ENCODE measurements around the gene HOOK2.
"Not testable (repeated sequence)": the region's sequence is repeated elsewhere in the genome, so short reads cannot be mapped to it uniquely, and the experiment has no call there.

HOOK2 gene

GRCh38 chr19:12751635-12752034 lies 23.7 kb downstream of the HOOK2 start, which contains the start of gene BEST2:
BEST2 (plus strand) TSS chr19:12751791; CDS start chr19:12752593, 802 bp downstream.
- no peak for DNase-seq

- DNase-seq = no peak
These were observed 24.5 kb downstream of the HOOK2 start for GRCh38 chr19:12750851-12751250.

DNA sequence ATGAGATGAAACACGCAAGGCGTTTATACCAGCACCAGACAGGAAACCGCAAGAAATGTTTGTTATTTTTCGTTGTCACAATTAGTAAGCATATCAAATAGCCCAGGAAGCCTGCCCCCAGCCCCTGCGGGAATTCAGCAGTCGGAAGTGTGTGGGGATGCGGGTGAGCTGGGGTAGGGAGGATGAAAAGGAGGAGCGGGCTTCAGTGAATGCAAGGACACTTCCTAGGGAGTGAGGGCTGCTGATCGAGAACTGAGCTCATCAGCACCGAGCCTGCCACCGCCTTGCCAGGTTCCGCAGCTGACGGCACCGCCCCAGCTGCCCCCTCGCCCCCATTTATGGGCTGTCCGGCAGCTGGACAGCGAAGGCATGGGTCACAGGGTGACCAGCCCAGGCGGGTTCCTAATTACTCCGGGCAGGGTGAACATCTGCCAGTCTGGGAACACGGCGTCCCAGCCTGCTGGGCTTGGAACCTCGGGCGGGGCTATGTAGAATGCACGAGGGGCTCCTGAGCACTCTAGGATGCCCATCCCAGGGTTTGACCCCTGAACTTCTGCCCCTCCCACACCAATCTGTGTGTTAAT lies 25.3 kb downstream of the HOOK2 start:
- DNase-seq = no peak

DNA sequence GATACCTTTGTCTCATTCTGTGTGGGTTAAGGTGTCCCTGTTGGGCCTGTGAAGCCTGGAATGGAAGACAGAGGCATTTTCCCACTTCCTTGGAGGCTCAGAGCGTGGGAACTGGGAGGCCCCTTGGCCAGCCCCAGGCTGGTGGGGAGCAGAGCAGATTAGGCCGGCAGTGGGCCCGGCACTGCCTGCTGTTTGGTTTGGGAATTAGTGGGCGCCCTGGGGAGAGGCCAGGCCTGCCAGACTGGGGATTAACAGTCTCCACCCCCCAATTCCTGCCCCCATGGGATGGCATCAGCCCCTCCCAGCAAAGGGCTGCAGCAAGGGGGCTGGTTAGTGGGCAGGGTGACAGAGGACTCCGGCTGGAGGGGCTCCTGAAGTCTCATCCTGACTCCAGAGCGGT lies 26.9 kb downstream of the HOOK2 start:
- DNase-seq = no peak

DNA sequence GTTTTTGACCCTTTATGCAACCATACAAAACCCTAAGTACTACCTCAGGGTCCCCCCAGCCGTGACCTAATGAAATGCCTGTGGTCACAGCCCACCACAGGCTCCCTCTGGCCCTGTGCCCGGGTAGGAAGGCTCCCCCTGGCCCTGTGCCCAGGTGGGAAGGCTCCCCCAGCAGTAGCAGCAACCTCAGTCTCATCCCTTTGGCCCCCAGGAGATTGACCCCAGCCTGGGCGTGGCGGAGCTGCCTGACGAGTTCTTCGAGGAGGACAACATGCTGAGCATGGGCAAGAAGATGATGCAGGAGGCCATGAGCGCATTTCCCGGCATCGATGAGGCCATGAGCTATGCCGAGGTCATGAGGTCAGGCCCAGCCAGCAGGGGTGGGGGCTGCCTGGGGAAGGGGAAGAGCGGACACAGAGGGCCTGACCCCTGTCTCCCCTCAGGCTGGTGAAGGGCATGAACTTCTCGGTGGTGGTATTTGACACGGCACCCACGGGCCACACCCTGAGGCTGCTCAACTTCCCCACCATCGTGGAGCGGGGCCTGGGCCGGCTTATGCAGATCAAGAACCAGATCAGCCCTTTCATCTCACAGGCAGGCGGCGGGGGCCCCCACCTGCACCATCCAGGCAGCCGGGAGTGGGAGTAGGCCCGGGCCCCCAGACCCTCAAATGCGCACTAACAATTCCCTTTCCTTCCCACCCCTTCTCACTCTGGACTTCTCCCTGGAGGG lies 30.0 kb downstream of the HOOK2 start:
- no peak for DNase-seq

- no peak for DNase-seq
These were observed 37.5 kb downstream of the HOOK2 start for GRCh38 chr19:12737835-12738351.

DNA sequence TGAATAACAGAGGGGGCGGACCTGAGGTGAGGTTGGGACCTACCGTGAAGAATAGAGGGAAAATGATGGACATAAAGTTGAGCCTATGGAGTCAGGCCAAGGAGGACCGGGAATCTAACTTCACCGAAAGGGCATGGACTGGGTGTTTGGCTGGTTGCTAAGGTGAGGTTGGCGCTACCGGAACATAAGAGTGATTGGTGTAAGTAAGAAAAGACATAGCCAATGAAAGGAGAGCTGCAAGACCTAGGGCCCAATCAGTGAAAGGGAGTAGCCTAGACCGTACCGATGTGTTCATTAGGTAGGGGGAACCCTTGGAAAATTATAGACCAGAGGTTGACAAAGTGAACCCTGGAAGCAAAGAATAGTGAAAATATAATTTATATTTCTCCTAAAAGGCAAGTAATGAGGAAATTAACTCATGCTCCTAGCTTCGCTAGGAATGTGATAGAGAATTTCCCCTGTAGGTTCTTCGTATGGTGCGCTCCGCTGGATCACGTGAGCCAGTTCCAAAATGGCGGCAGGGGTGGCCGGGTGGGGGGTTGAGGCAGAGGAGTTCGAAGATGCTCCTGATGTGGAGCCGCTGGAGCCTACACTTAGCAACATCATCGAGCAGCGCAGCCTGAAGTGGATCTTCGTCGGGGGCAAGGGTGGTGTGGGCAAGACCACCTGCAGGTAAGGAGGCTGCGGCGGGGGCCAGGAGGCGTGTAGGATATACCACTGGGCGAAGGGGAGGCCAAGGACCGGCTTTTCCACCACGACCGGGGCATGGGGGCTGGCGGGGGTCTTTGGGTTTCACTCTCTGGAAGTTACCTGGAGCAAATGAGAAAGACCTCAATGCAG lies 38.1 kb downstream of the HOOK2 start, which contains the start of gene GET3:
Gene GET3, plus strand, starts transcription at position 503 of the 840 bp plus-strand sequence. Its CDS starts 9 bp downstream, at position 512.
- peak; percentile 81 for DNase-seq

GRCh38 chr19:12733369-12734214 lies 41.8 kb downstream of the HOOK2 start:
- no peak for DNase-seq

- DNase-seq = no peak
These were observed 44.0 kb downstream of the HOOK2 start for GRCh38 chr19:12731337-12731736.

GRCh38 chr19:12730064-12730463 lies 45.3 kb downstream of the HOOK2 start:
- DNase-seq = no peak

DNA sequence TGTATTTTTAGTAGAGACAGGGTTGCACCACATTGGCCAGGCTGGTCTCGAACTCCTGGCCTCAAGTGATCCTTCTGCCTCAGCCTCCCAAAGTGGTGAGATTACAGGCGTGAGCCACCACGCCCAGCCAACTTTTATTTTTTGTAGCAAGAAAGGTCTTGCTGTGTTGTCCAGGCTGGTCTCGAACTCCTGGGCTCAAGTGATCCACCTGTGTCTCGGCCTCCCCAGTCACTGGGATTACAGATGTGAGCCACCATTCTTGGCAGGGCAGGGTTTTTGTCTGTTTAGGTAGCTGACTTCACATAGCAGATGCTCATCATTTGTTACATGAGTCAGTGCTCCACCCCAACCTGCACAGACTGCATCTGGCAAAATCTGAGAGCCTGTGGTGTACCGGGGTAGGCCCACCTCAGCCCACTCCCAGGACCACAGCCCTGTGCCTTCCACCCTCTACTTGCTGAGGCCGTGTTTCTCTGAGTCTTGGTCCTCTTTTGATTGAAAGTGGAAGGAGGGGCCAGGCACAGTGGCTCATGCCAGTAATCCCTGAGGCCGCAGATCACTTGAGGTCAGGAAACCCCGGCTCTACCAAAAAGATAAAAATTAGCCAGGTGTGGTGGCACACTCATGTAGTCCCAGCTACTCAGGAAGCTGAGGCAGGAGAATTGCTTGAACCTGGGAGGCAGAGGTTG lies 47.5 kb downstream of the HOOK2 start:
- no peak for DNase-seq

DNA sequence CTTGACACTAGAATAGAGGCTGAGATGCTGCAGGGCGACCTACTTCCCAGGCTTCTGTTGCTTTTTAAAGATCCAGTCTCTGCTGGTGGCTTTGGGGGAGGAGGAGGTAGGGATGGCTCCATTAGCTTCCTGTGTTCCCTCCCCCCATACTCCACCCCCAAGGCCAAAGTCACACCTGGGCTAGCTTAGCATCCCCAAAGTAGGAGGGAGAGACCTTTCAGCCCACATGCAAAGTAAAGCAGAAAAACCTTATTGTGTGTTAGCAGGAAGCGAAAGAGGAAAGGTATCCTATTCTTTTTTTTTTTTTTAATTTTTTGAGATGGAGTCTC lies 48.4 kb downstream of the HOOK2 start:
- DNase-seq = no peak

DNA sequence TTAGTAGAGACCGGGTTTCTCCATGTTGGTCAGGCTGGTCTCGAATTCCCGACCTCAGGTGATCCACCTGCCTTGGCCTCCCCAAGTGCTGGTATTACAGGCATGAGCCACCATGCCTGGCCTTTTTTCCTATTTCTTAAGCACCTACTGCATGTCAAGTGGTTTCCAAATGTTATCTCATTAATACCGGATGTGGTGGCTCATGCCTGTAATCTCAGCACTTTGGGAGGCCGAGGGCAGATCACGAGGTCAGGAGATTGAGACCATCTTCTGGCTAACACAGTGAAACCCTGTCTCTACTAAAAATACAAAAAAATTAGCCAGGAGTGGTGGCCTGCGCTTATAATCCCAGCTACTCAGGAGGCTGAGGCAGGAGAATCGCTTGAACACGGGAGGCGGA lies 49.7 kb downstream of the HOOK2 start:
- not testable (repeated sequence) for DNase-seq

- DNase-seq = peak; percentile 85
These were observed 51.5 kb downstream of the HOOK2 start, which contains the start of gene TNPO2 for GRCh38 chr19:12723641-12724426. TNPO2 (minus strand) TSS chr19:12723932; CDS start chr19:12720977, 2,955 bp downstream.

DNA sequence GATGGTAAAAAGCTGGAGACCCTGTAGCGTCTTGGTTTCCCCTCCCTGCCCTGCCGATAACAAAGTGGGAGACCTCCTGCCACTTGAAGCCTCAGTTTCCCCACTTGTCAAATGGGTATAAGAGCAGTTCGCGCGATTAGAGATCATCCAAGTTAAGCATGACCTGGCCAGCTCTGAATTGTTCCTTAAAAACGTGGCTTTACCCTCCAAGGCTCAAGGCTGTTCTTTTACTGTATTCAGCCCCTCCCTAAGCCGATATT lies 52.0 kb downstream of the HOOK2 start:
- no peak for DNase-seq

DNA sequence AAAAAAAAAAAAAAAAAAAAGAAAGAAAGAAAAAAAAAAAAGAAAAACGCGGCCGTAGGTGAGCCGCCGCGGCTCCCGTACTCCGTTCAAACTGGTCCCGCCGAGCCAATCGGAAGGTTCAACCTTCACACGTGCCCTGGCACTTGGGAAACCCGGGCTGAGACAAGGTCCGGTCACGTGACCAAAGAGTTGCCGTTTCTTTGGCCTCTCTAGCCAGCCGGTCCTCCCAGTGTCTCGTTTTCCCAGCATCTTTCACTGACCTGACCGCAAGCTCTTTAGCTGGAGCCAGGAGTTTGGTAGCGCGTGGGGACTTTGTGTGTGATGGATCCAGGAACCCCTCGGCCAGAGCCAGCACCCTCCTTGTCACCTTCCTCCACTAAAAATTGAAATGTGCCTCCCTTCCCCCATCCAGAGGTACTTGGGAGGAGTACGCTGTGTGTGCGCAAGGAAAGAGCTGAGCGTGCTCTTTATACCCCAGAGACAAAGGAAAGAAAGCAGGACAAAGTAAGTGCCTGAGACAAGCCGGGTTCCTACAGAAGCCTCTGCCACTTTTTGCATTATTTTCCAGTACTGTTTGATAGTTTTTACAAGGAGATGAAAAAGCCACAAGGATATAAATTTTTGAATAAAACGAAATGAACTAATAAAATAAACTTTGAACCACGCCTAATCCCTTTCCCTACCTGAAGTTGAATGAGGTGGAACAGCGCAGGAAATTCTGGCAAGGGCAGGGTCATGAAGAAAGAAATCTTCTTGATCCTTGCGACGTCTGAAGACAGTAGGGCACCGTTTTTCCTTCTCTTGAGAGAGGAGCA lies 52.6 kb downstream of the HOOK2 start:
- DNase-seq = peak; percentile 98

GRCh38 chr19:12721656-12722565 lies 53.4 kb downstream of the HOOK2 start:
- DNase-seq = peak; percentile 86

DNA sequence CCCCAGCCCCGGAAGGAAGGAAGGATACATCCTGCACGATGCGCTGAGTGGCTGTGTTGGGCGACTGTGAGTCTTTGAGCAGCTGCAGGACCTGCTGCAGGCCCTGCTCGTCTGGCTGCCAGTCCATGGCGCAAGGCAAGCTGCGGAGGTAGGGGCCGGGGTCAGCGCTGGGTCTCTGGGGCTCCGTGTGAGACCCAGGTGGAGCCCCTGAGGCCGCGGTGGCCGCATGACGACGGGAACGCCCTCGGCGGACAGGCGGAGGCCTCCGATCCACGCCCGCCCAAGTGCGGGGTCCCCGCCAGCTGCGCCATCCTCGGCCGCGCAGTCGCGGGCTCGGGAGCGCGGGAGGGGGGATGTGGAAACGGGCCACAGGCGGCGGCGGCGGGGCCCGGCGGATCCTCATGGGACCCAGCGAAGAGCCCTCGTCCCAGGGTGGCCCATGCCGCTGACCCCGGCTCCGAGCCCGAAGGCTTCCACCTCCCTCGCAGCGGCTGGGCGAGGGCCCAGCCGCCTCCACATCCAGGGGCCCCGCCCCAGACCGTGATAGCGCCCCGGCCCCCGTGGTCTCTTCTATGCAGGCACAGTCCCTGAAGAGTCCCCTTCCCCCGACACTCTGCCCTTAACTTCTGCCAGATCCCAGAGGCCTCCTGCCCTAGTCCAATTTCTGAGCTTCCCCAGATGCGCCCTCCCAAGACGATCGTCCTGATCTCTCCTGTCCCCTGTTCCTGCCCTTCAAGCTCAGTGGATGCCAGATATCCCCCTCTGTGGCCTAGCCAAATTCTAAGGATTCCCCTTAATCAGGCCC lies 54.3 kb downstream of the HOOK2 start:
- no peak for DNase-seq

Data from islet precursor cell (in vitro differentiated cells).